ENCODE measurements around the gene IRF8. TPM values are rescaled to one million over a fixed set of nuclear protein-coding genes. Genes with fewer than 3 reads are reported as not detected.
"Not testable (repeated sequence)": the region's sequence is repeated elsewhere in the genome, so short reads cannot be mapped to it uniquely, and the experiment has no call there.

The IRF8 gene
- total RNA-seq, 1 experiment from 2014 or later: 0.28 TPM

GRCh38 chr16:85873153-85873552, 25.8 kb upstream of the IRF8 start:
- Histone ChIP-seq H3K9ac (ENCODE audit: extremely low read depth, insufficient read length, low read length) (no peak overlapping the region), H2BK12ac (ENCODE audit: insufficient read length, low read depth, low read length) (no peak overlapping the region), H4K5ac (ENCODE audit: insufficient read length, low read depth, low read length) (no peak overlapping the region), H4K91ac (ENCODE audit: insufficient read length, low read depth, low read length) (no peak overlapping the region), H2AK5ac (ENCODE audit: insufficient read length, low read length) (no peak overlapping the region), H3K79me1 (ENCODE audit: insufficient read depth, low read depth, low read length, poor library complexity, severe bottlenecking) (no peaks in the 10 kb centered on the region), H3K27ac (ENCODE audit: insufficient read length, low read depth, low read length) (no peak overlapping the region), H3K4ac (ENCODE audit: low read depth, low read length) (no peak overlapping the region), H4K8ac (replicated peaks; ENCODE audit: insufficient read length, low read depth, low read length) (no peak overlapping the region), H2BK120ac (ENCODE audit: low read depth, low read length, poor library complexity, severe bottlenecking) (no peak overlapping the region), H4K20me1 (ENCODE audit: control insufficient read depth, insufficient read depth, insufficient read length) (no peaks in the 10 kb centered on the region), H3K27me3 (ENCODE audit: insufficient read depth, low read length) (no peaks in the 10 kb centered on the region), H3K56ac (ENCODE audit: insufficient read length, low read depth, low read length) (no peak overlapping the region), H3T11ph (ENCODE audit: low read length) (no peak overlapping the region), H3K4me1 (ENCODE audit: insufficient read depth, low read length) (no peaks in the 10 kb centered on the region; the same call in 1 of the 2 replicates), H2BK5ac (ENCODE audit: insufficient read length, low read length) (no peak overlapping the region), H2BK15ac (ENCODE audit: low read depth, low read length) (no peak overlapping the region), H3K4me2 (ENCODE audit: insufficient read depth, insufficient read length, low read length) (no peak overlapping the region), H2AFZ (ENCODE audit: low read length) (no peak overlapping the region), H3K23ac (ENCODE audit: insufficient read length, low read depth, low read length) (no peak overlapping the region), H3K79me2 (ENCODE audit: insufficient read depth, low read length) (no peaks in the 10 kb centered on the region), H3K23me2 (ENCODE audit: insufficient read length, low read depth, low read length, poor library complexity, severe bottlenecking) (no peaks in the 10 kb centered on the region), H3K18ac (ENCODE audit: insufficient read length, low read depth, low read length) (no peak overlapping the region), H3K9me3 (ENCODE audit: control insufficient read depth, low read depth, low read length) (no peaks in the 10 kb centered on the region), H2BK20ac (ENCODE audit: low read depth, low read length, poor library complexity, severe bottlenecking) (no peak overlapping the region), H3K14ac (ENCODE audit: insufficient read depth, low read length) (no peak overlapping the region)
- Mint-ChIP-seq H3K36me3 (ENCODE audit: insufficient read depth in 1 of 3, low read depth in 3 of 3) (peaks cover 2 to 7% (median 5%) of the 10 kb centered on the region in 3 experiments; a peak in 4 of 7 replicates), H3K9me3 (peaks cover 4 to 7% of the 10 kb centered on the region in 2 experiments), H3K27ac (no peak overlapping the region), H3K4me3 (no peak overlapping the region), H3K27me3 (ENCODE audit: low read depth) (peaks cover 25% of the 10 kb centered on the region), H3K4me1 (peaks cover 14 to 18% of the 10 kb centered on the region in 2 experiments)
- DNase-seq: no peak
- no CpG with 5 or more reads among the region's 8 CpGs for WGBS (ENCODE audit: extremely low coverage, insufficient read length, low lambda C conversion rate)
- no peak for TF ChIP-seq CTCF (conservative IDR thresholded peaks at IDR 0.05)

- not testable (repeated sequence) for H3K4me3 Mint-ChIP-seq; H3K4me2 ChIP-seq (ENCODE audit: insufficient read depth, insufficient read length, low read length); H3T11ph ChIP-seq (ENCODE audit: low read length); H3K27ac Mint-ChIP-seq; H4K8ac ChIP-seq (replicated peaks; ENCODE audit: insufficient read length, low read depth, low read length); H2BK5ac ChIP-seq (ENCODE audit: insufficient read length, low read length); H3K36me3 Mint-ChIP-seq (ENCODE audit: insufficient read depth in 1 of 3, low read depth in 3 of 3); H3K9me3 ChIP-seq (ENCODE audit: control insufficient read depth, low read depth, low read length); H4K20me1 ChIP-seq (ENCODE audit: control insufficient read depth, insufficient read depth, insufficient read length); H2AK5ac ChIP-seq (ENCODE audit: insufficient read length, low read length); H3K79me2 ChIP-seq (ENCODE audit: insufficient read depth, low read length); H4K91ac ChIP-seq (ENCODE audit: insufficient read length, low read depth, low read length); H2BK20ac ChIP-seq (ENCODE audit: low read depth, low read length, poor library complexity, severe bottlenecking); H3K79me1 ChIP-seq (ENCODE audit: insufficient read depth, low read depth, low read length, poor library complexity, severe bottlenecking); H3K4me1 ChIP-seq (ENCODE audit: insufficient read depth, low read length); H2BK120ac ChIP-seq (ENCODE audit: low read depth, low read length, poor library complexity, severe bottlenecking); H3K27me3 ChIP-seq (ENCODE audit: insufficient read depth, low read length); H2AFZ ChIP-seq (ENCODE audit: low read length); H2BK15ac ChIP-seq (ENCODE audit: low read depth, low read length); H3K4ac ChIP-seq (ENCODE audit: low read depth, low read length); H3K14ac ChIP-seq (ENCODE audit: insufficient read depth, low read length); H4K5ac ChIP-seq (ENCODE audit: insufficient read length, low read depth, low read length); H3K18ac ChIP-seq (ENCODE audit: insufficient read length, low read depth, low read length); DNase-seq; H3K23ac ChIP-seq (ENCODE audit: insufficient read length, low read depth, low read length); H3K27ac ChIP-seq (ENCODE audit: insufficient read length, low read depth, low read length); H3K56ac ChIP-seq (ENCODE audit: insufficient read length, low read depth, low read length); H2BK12ac ChIP-seq (ENCODE audit: insufficient read length, low read depth, low read length); H3K9me3 Mint-ChIP-seq; H3K23me2 ChIP-seq (ENCODE audit: insufficient read length, low read depth, low read length, poor library complexity, severe bottlenecking); H3K9ac ChIP-seq (ENCODE audit: extremely low read depth, insufficient read length, low read length)
- no CpG with 5 or more reads among the region's 5 CpGs for WGBS (ENCODE audit: extremely low coverage, insufficient read length, low lambda C conversion rate)
- Mint-ChIP-seq H3K27me3 (ENCODE audit: low read depth) (peaks cover 19% of the 10 kb centered on the region), H3K4me1 (peaks cover 14 to 18% of the 10 kb centered on the region in 2 experiments)
Observed at GRCh38 chr16:85874031-85874430, 24.9 kb upstream of the IRF8 start.

All from H9 (cell line).